GM12892 (cell line): Measurements from ENCODE around the gene EPS15.
A peak's percentile ranks its signal among the peaks of the same experiment; 100 is the strongest.
"Not testable (repeated sequence)": the region's sequence is repeated elsewhere in the genome, so short reads cannot be mapped to it uniquely, and the experiment has no call there.

Experiments
- DNase-seq: peaks from one replicate; pipeline ENCODE4 v3.0.0; 2011; ENCODE audit not compliant: insufficient read length
- FAIRE-seq: peaks from 2 replicates; lab custom pipeline; 2011; peaks lifted over from hg19 to GRCh38; lab: Jason Lieb, UNC
- POLR2A ChIP-seq: IDR thresholded peaks from 2 replicates; pipeline ENCODE4 v1.6.1; 2011; ENCODE audit warnings: low read depth, low read length, control low read depth
- POLR2AphosphoS5 ChIP-seq: IDR thresholded peaks from 2 replicates; pipeline ENCODE4 v1.6.1; 2011; ENCODE audit warnings: low read depth, low read length, control low read depth
- TAF1 ChIP-seq: IDR thresholded peaks from 2 replicates; pipeline ENCODE4 v1.6.1; 2011; ENCODE audit warnings: low read depth, mild to moderate bottlenecking, control low read depth, low read length, borderline replicate concordance

EPS15 gene

DNA sequence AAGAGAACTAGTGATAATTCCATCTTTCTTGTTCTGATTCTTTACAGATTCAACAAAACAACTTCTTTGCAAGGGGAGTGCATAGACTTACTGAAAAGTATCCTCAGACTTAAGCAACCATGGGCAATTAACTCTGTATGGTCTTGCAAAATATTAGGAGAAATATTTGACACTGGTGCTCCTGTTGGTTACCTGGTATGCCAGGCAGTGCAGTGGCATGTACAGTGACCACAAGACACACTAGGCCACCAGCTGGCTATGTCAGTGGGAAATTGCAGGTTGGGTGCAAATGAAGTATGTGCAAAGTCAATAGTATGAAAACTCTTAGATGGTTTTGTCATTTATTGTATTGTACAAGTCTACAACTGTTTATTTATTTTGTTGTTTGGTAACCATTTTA is 34.5 kb downstream of the EPS15 start:
- no peak for FAIRE-seq
- no peak for DNase-seq
- TF ChIP-seq POLR2A = no peak
- TF ChIP-seq TAF1 = no peak
- no peak for TF ChIP-seq POLR2AphosphoS5

GRCh38 chr1:51482881-51483280 is 36.2 kb downstream of the EPS15 start:
- no peak for DNase-seq
- TF ChIP-seq POLR2AphosphoS5 = no peak
- TF ChIP-seq POLR2A = no peak
- TF ChIP-seq TAF1 = no peak
- no peak for FAIRE-seq

- not testable (repeated sequence) for DNase-seq, FAIRE-seq
Observed at GRCh38 chr1:51474832-51475620, 44.0 kb downstream of the EPS15 start.

DNA sequence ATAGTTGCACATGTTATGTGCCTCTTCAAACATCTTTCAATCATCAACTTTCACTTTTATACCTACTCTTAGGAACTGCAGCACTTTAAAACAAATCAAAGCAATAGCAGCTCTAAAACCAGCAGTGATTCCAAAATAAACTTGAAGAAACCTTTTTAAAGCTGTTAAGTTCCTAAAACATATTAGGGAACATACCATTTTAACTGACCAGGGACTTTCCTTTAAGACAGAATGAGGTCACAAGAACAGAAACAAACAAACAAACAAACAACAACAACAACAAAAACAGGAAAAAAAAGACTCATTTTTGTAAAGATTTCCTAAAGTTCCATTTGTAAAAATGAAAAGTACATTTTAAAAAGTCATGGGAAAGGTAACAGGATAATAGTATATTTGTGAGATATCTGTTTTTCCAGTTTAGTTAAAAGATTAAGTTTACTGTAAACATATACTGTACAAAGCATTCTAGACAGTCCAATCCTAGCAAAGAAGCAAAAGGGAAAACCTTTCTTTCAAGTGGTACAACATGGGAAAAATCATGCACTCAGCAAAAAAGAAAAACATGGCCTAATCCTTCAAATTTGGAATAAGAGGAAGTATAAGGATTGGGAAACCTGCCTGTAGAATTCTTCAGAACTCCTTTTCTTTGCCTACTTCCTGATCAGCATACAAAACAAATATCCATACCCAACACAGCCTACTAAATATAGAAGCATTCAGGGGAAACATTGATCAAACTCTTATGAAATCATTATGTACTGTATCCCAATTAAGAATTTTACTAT is 45.5 kb downstream of the EPS15 start:
- FAIRE-seq (no peak), DNase-seq (no peak)
- no peak for TF ChIP-seq TAF1

GRCh38 chr1:51472359-51472758 is 46.7 kb downstream of the EPS15 start:
- no peak for TF ChIP-seq POLR2AphosphoS5
- TF ChIP-seq POLR2A = no peak
- no peak for TF ChIP-seq TAF1
- DNase-seq = no peak
- no peak for FAIRE-seq

DNA sequence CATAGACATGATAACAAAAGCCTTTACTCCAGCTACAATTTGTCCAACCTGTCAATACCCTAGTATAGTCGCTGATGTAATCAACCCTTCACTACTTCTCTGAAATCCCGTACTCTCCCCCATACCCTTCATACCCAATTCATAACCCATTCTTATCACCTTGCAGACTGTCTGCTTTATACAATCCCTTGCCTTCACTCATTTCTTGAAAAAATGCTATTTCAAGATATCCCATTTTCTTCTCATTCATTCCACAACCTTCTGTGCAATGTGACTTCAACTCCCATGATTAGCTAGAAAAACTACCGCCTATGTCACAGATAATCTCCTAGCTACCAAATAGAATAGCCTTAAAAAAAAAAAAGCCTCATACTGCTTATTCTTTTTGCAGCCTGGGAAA is 49.5 kb downstream of the EPS15 start:
- DNase-seq (no peak), FAIRE-seq (no peak)
- TF ChIP-seq POLR2A (no peak), TAF1 (no peak), POLR2AphosphoS5 (no peak)

DNA sequence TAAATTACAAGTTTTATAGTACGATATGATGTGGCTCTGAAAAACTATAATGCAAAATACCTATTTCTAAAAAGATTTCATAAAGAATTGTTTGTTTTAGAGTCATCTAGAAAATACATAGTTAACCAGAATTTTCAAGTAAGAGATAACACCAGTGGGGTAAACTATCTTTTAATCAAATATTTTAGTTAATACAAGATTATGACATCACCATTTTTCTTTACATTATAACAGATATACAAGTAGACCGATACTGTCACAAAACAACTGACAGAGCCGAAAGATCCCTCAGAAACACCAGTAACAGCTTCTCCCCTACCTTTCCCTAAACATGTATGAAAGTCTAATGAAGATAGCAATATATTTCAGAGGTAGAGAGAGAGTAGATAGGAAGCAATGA is 54.2 kb downstream of the EPS15 start:
- FAIRE-seq (no peak), DNase-seq (no peak)
- TF ChIP-seq TAF1 (no peak), POLR2AphosphoS5 (no peak), POLR2A (no peak)

GRCh38 chr1:51463561-51463960 is 55.5 kb downstream of the EPS15 start:
- no peak for FAIRE-seq
- no peak for DNase-seq
- TF ChIP-seq TAF1 = no peak
- TF ChIP-seq POLR2A = no peak
- TF ChIP-seq POLR2AphosphoS5 = no peak

GRCh38 chr1:51462289-51462688 is 56.8 kb downstream of the EPS15 start:
- DNase-seq = not testable (repeated sequence)
- peak; percentile 94 for FAIRE-seq

GRCh38 chr1:51454554-51454953 is 64.5 kb downstream of the EPS15 start:
- FAIRE-seq = no peak

GRCh38 chr1:51453010-51453409 is 66.1 kb downstream of the EPS15 start:
- TF ChIP-seq TAF1 (no peak), POLR2AphosphoS5 (no peak), POLR2A (no peak)
- FAIRE-seq (no peak), DNase-seq (no peak)

More at GRCh38 chr1:51454554-51454953, 64.5 kb downstream of the EPS15 start:
- no peak for DNase-seq
- no peak for TF ChIP-seq POLR2A
- no peak for TF ChIP-seq POLR2AphosphoS5
- no peak for TF ChIP-seq TAF1

DNA sequence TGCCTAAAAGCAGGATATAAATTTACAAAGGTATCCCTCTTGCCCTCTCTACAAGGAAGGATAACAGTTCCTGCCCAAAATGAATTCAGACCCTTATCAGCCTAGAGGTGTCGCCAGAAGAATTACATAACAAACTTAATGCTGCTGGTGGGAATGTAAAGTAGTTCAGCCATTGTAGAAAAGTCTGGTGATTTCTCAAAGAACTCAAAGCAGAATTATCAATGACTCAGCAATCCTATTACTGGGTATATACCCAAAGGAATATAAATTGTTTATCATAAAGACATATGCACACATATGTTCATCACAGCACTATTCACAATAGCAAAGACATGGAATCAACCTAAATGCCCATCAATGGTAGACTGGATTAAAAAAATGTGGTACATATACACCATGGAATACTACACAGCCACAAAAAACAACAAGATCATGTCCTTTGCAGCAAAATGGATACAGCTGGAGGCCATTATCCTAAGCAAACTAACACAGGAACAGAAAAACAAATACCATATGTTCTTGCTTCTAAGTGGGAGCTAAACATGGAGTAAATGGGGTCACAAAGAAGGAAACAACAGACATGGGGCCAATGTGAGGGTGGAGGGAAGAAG is 70.1 kb downstream of the EPS15 start:
- not testable (repeated sequence) for FAIRE-seq, DNase-seq
